Stimulated activated CD4-positive, alpha-beta T cell treated with anti-CD3 and anti-CD28 coated beads, Interleukin-15, amount 100 ng/mL, for 48 hours (primary cell): ENCODE data around the gene SEPTIN7.

ENCODE experiments used
- DNase-seq, 2 donors: peaks; one replicate each; pipeline ENCODE4 v3.0.0-alpha.2; 2020; ENCODE audit warnings: low read depth in 2 of 2

Gene SEPTIN7

DNA sequence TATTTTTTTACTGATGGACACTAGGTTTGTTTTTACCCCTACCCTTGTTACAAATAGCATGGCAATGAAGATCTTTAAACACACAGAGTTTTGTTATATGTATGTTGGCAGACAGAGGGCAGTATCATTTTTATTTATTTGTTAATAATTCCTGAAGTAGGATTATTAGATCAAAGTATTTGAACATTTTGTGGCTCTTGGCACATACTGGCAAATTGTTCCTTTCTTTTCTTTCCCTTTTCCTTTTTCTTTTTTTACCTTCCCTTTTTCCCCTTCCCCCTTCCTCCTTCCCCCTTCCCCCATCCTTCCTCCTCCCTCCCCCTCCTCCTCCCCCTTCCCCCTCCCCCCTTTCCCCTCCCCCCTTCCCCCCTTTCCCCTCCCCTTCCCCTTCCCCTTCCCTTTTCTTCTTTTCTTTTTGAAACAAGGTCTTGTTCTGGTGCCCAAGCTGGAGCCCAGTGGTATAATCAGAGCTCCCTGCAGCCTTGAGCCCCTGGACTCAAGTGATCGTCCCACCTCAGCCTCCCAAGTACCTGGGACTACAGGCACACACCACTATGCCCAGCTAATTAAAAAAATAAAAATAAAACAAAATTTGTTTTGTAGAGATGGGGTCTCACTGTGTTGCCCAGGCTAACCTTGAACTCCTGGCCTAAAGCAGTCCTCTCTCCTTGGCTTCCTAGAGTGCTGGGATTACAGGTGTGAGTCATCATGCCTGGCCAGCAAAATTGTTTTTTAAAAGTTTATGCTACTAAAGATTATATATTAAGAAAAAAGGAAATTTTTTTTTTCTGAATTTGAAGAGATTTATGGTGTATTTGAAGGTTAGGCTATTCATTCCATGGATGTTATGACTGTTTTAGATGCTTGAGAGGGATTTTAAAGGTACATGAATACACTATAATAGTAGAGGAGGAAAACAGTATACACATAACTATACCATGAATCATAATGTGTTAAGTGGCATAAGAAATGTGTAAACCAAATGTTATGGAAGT lies 39.3 kb downstream of the SEPTIN7 start:
- no peak for DNase-seq

- no peak for DNase-seq
Observed at GRCh38 chr7:35846816-35847412, 46.1 kb downstream of the SEPTIN7 start.

GRCh38 chr7:35848725-35849124 lies 47.9 kb downstream of the SEPTIN7 start:
- DNase-seq: no peak

GRCh38 chr7:35849158-35849831 lies 48.4 kb downstream of the SEPTIN7 start:
- DNase-seq: no peak

GRCh38 chr7:35849954-35850353 lies 49.1 kb downstream of the SEPTIN7 start:
- no peak for DNase-seq
